GOT3 (cell line): ENCODE data around the gene CCNO.

Experiments used
- DNase-seq: peaks from one replicate; lab custom pipeline; 2025; ENCODE audit warnings: mixed read lengths; lab: John Stamatoyannopoulos, UW

Gene CCNO, protein sequence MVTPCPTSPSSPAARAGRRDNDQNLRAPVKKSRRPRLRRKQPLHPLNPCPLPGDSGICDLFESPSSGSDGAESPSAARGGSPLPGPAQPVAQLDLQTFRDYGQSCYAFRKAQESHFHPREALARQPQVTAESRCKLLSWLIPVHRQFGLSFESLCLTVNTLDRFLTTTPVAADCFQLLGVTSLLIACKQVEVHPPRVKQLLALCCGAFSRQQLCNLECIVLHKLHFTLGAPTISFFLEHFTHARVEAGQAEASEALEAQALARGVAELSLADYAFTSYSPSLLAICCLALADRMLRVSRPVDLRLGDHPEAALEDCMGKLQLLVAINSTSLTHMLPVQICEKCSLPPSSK

DNA sequence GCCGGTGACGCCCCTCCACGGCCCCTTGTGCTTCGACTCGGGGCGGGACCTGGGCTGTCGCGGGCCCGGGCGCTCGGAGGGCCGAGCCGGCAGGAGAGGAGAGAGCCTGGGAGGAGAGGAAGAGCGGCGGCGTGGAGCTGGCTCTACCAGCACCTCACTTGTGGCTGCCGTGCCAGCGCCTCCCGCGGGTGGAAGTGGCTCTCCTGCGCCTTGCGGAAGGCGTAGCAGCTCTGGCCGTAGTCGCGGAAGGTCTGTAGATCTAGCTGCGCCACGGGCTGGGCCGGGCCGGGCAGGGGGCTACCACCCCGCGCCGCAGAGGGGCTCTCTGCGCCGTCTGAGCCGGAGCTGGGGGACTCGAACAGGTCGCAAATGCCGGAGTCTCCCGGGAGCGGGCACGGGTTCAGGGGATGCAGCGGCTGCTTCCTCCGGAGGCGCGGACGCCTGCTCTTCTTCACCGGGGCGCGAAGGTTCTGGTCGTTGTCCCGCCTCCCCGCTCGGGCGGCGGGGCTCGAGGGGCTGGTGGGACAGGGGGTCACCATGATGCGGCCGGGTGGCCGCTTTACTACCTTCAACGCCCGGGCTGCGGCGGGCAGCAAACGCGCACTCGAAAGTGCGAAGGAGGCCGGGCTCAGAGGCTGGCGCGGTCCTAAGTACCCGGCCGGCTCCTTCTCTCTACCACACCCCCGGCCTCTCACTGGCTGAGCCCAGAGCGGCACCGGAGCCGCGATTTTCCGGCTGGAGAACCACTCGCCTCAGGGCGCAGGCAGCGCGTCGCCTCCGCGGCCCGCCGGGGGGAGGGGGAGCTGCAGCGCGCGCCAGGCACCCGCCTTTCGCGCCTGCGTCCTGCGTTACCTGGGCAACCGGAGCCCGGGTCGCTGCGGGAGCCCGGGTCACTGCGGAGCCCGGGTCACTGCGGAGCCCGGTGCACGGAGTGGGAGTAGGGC lies at the start of gene CCNO:
Gene CCNO, minus strand, starts transcription at position 624 of the 944 bp plus-strand sequence. Its CDS starts 85 bp downstream, at position 539.
- peak; percentile 47 for DNase-seq

DNA sequence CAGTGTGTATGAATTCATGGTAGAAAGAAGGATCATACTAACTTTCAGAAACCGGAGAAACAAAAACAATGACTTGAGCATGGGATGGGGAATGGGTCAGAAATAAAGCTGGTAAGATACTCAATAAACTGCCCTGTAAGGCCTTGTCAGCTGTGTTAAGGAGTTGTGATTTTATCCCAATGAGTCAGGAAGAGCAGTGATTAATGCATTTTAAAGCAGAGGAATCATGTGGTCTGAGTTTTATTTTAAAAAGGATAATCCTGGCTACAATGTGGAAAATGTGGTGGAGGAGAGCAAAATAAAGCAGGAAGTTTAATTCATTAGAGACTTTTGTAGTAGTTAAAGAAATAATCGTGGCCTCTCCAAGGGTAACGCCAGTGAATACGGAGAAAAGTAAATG lies 45.4 kb upstream of the CCNO start:
- DNase-seq = no peak

DNA sequence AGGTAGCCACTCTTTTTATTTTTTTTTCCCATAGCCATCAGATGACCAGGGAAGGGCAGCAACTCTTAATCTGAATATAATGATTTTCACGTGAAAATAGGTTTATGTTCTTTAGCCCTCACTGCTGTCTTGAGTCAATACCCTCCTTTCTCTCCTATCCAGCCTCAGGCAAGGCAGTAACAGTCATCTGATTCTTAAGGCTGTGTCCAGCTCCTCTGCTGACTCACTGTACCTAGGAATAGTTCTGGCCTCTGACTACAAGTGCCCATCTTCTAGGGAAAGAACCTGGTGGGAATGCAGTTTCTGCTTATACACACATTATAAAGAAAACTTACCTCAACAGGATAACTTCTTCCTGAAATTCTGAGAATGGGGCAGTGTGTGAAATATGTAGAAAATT lies 43.4 kb upstream of the CCNO start:
- DNase-seq = no peak

DNA sequence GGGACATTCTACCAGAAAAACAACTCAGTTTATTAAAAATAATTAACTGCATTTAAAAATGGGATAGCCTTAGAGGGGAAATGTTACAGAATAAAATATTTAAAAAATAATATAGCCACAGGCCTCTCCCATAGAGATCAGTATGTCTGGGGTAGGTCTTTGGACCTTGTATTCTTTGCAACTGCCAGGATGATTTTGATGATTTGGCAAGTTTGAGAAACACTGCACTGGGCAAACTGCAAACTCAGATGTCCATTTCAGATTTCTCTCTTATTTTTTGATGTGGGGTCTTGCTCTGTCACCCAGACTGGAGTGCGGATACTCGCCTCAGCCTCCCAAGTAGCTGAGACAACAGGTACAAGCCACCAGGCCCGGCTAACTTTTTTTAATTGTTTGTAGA lies 24.9 kb upstream of the CCNO start:
- DNase-seq = no peak

DNA sequence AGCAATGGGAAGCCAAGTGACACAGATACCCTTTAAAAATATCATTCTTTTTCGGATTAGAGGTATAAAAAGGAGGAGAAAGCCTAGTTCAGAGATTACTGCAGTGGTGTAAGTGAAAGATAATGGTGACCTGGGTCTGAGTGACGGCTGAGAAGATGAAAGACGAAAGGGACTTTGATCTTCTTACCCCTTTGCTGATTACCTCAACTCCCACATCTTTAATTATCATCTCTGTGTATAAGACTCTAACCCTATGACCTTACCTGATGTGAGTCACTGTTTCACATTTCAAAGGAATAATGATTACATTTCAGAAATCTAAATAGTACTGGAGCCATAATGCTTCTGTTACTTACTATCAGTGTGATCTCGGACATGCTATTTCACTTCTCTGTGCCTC lies 21.4 kb upstream of the CCNO start:
- DNase-seq = no peak

DNA sequence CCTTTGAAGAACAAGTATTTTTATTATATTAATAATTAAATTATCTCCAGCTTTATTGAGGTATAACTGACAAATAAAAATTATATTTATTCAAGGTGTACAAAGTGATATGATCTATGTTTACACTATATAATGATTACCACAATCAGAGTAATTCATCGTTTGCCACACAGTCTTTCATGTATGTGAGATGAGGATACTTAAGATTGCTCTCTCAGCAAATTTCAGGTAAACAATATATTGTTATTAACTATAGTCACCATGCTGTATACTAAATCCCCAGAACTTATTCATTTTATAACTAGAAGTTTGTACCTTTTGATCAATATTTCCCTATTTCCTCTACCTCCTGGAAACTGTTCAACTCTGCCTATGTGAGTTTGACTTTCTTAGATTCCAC lies 16.7 kb upstream of the CCNO start:
- DNase-seq = no peak

DNA sequence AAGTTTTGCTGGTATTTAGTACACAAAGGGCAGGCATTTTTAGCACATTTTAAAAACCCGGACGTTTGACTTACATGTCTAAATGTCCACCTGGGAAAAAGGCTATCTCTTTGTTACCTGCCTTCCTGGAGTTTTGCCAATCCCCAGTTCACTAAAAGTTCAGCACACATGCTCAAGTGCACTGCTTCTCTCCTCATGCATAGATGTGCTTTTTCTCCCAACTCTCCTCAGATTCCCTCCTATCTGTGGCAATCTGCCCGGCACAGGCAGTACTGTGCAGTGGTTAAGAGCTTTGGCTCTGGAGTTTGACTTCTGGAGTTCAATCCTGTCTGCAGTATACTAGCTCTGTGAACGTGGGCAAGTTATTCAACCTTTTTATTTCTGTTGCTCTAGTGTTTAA lies 8.3 kb upstream of the CCNO start:
- no peak for DNase-seq

DNA sequence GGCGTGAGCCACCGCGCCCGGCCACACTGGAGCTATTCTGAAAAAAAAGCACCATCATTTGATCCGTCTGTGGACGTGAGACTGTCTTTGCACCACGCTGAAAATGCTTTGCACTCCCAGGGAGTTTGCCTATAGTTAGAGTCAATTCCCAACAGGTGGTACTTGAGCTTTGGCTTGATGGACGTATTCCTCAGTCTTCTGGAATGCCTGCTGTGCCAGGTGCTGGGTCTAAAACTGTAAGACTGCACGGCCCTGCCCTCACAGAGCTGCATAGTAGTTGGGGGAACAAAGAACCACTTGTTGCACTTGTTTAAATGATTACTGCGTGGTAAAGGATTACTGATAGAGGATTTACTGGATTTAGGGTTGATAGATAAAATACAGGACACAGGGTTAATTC lies 3.4 kb upstream of the CCNO start:
- no peak for DNase-seq

DNA sequence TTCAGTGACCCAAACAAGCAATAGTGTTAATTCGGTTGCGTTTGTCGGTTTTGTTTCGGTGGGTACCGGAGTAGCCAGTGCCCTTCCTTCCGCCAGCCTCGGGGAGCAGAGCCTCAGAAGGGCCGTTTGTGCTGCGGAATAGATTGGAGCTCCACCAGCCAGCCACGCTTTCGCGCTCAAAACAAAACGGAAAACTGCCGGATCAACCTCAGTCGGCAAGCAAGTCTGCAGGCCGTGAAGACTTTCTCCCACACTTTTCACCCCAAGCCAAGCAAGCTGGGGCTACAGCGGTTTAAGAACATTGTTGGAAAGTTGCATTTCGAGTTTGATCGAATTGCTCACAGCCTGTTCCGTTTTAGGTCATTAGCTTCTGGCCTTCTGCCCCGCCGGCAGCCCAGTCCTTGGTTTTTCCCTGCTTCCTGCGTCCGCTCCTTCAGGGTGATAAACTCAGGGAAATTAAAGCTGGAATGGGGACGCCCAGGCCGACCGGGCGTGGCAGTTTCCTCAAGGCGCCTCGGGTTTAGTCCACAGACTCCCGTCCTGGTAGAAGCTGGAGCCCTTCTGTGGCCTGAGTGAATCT lies 803 bp upstream of the CCNO start:
- no peak for DNase-seq

DNA sequence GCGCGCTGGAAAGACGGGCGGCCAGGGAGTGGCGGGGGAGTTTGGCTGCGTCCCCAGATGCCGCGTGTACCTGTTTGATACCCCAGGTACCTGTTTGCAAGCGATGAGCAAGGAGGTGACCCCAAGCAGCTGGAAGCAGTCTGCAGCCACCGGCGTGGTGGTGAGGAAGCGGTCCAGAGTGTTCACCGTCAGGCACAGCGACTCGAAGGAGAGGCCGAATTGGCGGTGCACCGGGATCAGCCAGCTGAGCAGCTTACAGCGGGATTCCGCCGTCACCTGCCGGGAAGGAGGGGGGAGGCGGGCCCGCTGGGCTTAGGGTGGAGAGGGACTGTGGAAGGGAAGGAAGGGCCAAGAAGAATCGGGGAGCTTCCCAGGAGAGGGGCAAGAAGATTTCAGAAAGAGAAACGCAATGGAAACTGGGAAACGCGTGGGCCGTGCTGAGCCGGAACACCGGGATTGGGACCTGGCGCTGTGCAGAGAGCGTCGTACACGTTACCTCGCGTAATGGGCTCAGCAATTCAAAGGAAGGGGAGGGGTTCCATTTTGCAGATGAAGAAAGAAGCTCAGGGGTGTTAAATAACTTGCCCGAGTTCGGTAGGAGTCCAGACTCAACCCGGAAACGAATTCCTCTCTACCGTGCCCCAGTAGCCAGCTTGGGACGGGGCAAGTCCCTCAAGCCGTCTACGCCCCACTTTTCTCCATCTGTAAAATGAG lies 980 bp downstream of the CCNO start:
- no peak for DNase-seq

DNA sequence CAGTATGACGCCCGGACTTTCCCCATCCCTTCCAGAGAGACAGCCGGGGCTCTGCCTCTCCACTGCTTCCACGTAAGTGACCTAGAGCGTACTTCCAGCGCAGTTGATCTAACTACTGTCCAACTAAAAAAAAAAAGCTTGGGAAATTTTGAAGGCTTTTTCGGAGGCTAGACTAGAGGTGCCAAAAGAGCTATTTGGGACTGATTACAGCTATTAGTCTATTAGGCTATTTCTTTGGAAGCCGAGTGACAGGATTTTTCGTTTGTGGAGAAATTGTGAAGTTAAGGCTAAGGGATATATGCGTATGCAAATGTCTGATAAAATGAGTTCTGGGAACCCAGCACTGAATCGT lies 1.5 kb downstream of the CCNO start:
- DNase-seq = no peak

DNA sequence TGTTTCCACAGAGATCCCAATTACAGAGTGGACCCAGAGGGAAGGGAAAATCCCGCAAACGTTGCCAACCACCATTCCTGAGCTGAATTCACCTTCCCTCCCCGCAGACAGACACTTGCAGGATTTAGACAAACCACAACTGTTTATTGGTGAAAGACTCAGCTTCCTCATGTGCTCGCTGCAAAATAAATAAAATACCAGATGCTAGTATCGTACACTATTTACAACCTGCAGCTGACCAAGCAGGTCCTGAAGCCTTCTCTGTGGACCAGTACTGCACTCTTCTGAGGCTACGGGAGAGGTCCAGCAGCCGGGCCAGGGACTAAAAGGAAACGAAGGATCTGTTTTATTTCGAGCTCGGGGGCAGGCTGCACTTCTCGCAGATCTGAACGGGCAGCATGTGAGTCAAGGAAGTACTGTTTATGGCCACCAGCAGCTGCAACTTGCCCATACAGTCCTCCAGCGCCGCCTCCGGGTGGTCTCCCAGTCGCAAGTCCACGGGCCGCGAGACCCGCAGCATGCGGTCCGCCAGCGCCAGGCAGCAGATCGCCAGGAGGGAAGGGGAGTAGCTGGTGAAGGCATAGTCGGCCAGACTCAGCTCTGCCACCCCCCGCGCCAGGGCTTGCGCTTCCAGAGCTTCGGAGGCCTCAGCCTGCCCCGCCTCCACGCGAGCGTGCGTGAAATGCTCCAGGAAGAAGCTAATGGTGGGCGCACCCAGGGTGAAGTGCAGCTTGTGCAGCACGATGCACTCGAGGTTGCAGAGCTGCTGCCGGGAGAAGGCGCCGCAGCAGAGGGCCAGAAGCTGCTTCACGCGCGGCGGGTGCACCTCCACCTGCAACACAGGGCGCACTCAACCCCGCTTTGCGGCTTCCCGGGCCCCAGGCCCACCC lies 2.1 kb downstream of the CCNO start:
- DNase-seq = no peak

DNA sequence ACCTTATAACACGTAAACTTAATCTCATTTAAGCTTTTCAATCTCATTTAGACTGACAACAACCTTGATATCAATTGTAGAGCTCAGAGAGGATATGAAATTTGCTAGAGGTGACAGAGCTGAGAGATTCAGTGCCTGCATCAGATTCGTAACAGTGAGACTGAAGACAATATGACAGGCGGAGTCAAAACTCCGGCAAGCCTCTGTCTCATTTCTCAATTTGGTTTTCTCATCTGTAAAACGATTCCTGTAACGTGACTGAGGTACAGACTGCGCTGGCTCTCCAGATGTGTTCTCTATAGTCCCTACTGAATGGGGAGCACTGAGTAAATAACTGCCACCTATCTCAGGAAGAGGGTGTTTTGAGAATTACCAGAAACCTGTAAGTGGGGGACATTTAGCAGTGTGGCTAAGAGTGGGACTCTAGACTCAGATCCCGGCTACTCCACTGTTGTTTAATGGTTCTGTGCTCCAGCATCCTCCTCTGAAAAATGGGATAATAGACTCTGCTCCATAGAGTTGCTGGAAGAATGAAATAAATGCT lies 3.2 kb downstream of the CCNO start:
- no peak for DNase-seq

DNA sequence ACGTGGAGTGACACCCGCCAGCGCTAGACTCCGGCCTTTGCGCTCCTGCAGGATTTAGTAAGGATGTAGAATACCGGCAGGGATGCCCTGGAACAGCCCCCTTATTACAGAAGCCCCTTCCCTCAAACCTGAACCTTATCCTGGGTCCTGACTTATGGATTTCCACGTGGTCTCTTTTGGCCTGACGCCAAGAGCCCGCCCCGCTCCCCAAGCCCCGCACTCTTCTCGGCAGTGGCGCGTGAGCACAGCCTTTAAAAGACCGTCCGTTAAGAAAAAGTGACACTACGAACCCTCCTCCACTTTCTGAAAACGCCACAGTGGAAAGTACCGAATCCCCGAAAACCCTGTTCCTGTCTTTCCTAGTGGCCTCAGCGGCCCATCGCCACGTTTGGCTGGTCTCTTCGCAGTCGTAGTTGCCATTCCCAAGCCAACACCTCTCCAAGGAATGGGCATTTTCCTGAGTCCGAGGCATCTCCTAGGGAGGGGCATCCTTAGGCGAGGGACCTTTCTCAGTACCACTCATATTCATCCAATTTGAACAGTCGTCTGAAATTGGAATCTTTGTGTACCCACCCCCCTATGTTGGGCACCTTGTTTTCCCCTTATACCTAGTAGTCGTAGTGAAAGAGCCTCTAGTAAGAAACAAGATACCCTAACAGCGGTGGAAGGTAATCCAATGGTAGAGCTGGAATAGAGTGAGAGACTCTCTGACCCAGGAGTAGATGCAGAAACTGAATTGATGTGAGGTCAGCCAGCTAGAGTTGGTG lies 5.6 kb downstream of the CCNO start:
- no peak for DNase-seq

DNA sequence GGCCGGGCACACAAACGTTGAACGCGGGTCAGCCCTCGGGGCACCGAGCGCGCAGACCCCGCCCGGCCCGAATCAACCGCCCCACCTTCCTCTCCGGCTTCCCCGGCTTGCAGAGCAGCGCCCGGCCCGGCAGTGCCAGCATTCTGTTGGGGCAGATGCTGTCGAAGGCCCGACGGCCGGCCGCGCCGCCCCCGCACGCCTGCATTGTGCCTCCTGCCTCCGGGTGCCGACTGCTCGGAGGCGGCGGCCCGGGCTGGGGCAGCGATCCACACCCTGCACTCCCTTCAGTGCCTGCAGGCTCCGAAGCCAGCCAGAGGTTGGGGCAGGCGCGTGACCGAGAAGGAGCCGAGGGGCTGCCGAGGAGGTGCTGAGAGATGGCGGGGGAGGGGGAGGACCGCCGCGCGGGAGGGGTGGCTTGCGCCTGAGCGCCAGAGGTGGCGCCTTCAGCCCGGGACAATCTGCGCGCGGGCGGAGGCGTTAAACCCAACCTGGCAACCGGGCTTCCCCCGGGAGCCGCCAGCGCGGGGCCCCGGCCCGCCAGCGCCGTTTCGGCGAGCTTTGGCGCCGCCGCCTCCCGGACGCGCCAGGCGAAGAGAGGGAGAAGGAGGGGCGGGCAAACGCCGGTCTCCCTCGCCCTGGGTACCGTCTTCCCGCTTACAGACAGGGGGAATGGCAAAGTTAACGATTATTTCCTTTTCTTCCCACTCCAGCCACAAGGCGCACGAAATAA lies 6.3 kb downstream of the CCNO start, which contains the start of gene MCIDAS:
Gene MCIDAS, minus strand, starts transcription at position 382 of the 730 bp plus-strand sequence. Its CDS starts 177 bp downstream, at position 205.
- DNase-seq = peak; percentile 23

DNA sequence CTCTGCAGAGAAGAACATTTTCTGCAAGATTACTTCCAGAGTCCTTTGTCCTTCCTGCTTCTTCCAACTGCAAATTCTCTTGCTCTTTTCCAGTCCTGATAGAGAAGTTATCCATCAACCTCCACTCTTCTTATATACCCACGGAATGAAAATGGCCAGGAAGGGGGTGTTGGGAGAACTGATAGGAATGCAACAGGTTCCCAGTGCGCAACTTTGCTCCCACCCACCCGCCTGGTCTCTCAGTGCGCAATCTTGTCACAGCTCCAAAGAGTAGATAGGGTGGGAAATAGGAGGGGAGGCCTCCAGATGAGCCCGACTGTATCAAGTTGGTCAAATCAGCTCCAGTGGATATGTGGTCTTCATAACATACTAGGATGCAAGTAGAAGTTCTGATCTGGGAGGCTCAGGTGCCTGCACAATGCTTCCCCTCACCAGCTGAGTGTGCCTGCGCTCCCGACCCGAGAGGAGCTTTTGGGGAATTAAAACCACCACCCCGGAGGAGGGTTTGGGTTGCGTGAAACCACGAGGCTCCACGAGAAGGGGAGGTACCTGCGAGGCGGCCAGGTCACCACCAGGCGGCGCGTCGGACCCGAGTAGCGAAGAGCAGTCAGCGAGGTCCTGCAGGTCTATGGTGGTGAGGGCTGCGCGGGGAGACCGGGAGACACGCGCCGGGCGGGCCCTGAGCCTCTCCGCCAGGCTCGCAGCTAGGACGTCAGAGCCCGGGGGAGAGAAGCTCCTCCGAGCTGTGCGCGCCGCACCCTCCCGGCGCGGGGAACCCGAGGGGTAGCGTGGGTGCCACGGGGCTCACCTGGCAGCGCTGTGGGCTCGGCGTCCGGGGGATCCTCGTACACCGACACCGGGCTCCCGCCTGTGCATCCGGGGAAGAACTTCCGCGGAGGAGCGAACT lies 7.1 kb downstream of the CCNO start:
- DNase-seq = peak; percentile 6

DNA sequence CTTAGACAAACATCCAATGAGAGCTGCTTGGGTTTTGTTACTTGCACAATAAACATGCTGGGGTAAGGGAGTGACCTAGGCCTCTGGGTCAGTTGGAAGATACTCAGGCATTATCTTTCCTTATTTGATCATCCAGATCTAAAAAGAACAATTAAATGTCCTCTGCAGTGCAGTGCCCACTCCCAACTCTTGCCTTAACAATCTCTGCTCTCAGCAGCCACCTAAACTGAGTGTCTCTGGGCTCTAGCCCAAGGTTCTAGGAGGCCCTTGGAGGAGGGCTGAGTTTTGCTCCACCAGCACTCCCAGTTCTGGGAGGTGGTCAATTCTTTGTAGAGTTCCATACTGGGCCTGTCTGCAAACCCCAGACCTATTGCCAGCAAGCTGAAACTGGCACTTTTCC lies 8.1 kb downstream of the CCNO start:
- no peak for DNase-seq

DNA sequence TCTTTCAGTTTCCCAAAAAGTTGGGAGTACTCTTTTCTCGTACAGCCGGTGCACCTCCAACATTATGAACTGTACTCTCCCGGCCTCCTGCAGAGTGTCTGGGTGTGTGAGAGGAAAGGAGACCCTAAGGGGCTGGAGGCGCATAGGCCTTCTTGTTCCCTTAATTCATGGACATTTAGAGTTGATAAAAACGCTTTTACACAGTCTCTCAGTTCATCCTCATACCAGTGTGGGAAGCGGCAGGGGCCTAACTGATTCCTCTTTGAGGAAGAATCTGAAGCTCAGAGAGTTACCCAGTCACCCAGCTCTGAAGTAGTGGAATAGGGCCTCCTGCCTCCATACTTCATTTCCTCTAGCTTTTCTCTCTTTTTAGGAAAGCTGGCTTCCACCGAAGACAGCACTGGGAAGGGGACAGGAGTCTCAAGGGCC lies 9.6 kb downstream of the CCNO start:
- no peak for DNase-seq
